IgD-negative memory B cell (primary cell): ENCODE data around the gene CAMKK2. TPM values are rescaled to one million over a fixed set of nuclear protein-coding genes. Genes with fewer than 3 reads are reported as not detected.
"Not testable (repeated sequence)": the region's sequence is repeated elsewhere in the genome, so short reads cannot be mapped to it uniquely, and the experiment has no call there.

Source experiments
- H3K27ac Mint-ChIP-seq, 3 donors: one replicate each; pipeline ENCODE4 v1.8.0; 2020 to 2022; ENCODE audit warnings: mild to moderate bottlenecking in 3 of 3, mixed read lengths in 3 of 3, moderate library complexity in 1 of 3
- H3K27me3 Mint-ChIP-seq: one replicate; pipeline ENCODE4 v1.8.0; 2021; ENCODE audit warnings: mixed read lengths
- H3K36me3 Mint-ChIP-seq: one replicate; pipeline ENCODE4 v1.8.0; 2020; ENCODE audit warnings: mild to moderate bottlenecking, mixed read lengths
- H3K4me1 Mint-ChIP-seq, 3 donors: one replicate each; pipeline ENCODE4 v1.8.0; 2020 to 2022; ENCODE audit warnings: mixed read lengths in 3 of 3, mild to moderate bottlenecking in 1 of 3
- H3K4me3 Mint-ChIP-seq, 4 donors: one replicate each; pipeline ENCODE4 v1.8.0; 2020 to 2022; ENCODE audit warnings: mild to moderate bottlenecking in 4 of 4, mixed read lengths in 4 of 4, moderate library complexity in 3 of 4
- H3K9me3 Mint-ChIP-seq, 3 donors: one replicate each; pipeline ENCODE4 v1.8.0; 2020 to 2021; ENCODE audit warnings: mixed read lengths in 3 of 3, mild to moderate bottlenecking in 1 of 3
- polyA plus RNA-seq: library from polyadenylated mRNA; unstranded; fragments of 300-500 nt; fragmentation: Illumina TruSeq; gene quantifications from one replicate; pipeline ENCODE4 v1.2.3, GENCODE V29; 2021

Gene CAMKK2
- polyA plus RNA-seq, 1 donor from 2014 or later = 17.0 TPM

- Mint-ChIP-seq H3K4me1 (peaks cover 0 to 5% (median 4%) of the 10 kb centered on the region in 3 donors), H3K9me3 (no peaks in the 10 kb centered on the region), H3K27me3 (no peaks in the 10 kb centered on the region), H3K4me3 (peak overlapping the region in 1 of 4 donors; percentile 5), H3K36me3 (peaks cover 16% of the 10 kb centered on the region), H3K27ac (peak overlapping the region in 2 of 3 donors; percentile 63 to 67)
Observed at GRCh38 chr12:121314431-121314830, 17.9 kb upstream of the CAMKK2 start.

GRCh38 chr12:121310231-121310630, 13.7 kb upstream of the CAMKK2 start:
- not testable (repeated sequence) for H3K27me3 Mint-ChIP-seq, H3K9me3 Mint-ChIP-seq, H3K4me3 Mint-ChIP-seq
- Mint-ChIP-seq H3K4me1 (peaks cover 7 to 11% (median 10%) of the 10 kb centered on the region in 3 donors), H3K36me3 (peaks cover 15% of the 10 kb centered on the region), H3K27ac (peak overlapping the region in 1 of 3 donors; percentile 23)

DNA sequence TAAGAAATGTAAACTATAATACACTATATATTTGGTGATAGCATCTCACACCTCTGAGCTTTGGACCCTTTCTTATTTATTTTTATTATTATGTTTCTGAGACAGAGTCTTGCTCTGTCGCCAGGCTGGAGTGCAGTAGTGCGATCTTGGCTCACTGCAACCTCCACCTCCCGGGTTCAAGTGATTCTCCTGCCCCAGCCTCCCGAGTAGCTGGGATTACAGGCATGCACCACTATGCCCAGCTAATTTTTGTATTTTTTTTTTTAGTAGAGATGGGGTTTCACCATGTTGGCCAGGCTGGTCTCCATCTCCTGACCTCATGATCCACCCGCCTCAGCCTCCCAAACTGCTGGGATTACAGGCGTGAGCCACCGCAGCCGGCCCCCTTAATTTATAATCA, 10.9 kb upstream of the CAMKK2 start:
- H3K36me3 Mint-ChIP-seq = peaks cover 16% of the 10 kb centered on the region
- H3K27ac Mint-ChIP-seq, H3K9me3 Mint-ChIP-seq, H3K27me3 Mint-ChIP-seq, H3K4me3 Mint-ChIP-seq: not testable (repeated sequence)
- H3K4me1 Mint-ChIP-seq = peaks cover 10 to 20% (median 10%) of the 10 kb centered on the region in 3 donors

DNA sequence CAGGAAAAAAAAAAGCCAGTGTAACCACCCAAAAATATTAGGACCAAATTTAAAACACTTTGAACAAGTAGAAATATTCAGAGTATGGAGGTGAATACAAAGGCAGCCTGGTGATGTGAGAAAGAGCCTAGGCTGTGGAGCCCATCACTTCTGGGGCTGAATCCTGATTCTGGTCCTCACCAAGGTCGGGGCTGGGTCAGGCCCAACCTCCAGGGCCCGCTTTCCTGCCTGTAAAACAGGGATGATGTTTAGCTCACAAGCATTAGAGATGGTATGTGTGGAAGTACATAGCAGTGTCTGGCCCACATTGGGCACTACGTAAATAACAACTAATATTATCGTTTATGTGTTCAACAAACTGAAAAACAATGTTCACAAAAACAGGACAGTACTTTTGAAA, 7.8 kb upstream of the CAMKK2 start:
- Mint-ChIP-seq H3K4me1 (peaks cover 10 to 20% (median 14%) of the 10 kb centered on the region in 3 donors), H3K36me3 (peaks cover 7% of the 10 kb centered on the region), H3K4me3 (no peak overlapping the region), H3K27ac (no peak overlapping the region), H3K27me3 (no peaks in the 10 kb centered on the region), H3K9me3 (no peaks in the 10 kb centered on the region)

- Mint-ChIP-seq H3K4me3 (no peak overlapping the region), H3K9me3 (no peaks in the 10 kb centered on the region), H3K4me1 (peaks cover 12 to 17% (median 16%) of the 10 kb centered on the region in 3 donors), H3K27ac (no peak overlapping the region), H3K36me3 (peaks cover 3% of the 10 kb centered on the region), H3K27me3 (no peaks in the 10 kb centered on the region)
Observed at GRCh38 chr12:121301876-121302275, 5.4 kb upstream of the CAMKK2 start.

DNA sequence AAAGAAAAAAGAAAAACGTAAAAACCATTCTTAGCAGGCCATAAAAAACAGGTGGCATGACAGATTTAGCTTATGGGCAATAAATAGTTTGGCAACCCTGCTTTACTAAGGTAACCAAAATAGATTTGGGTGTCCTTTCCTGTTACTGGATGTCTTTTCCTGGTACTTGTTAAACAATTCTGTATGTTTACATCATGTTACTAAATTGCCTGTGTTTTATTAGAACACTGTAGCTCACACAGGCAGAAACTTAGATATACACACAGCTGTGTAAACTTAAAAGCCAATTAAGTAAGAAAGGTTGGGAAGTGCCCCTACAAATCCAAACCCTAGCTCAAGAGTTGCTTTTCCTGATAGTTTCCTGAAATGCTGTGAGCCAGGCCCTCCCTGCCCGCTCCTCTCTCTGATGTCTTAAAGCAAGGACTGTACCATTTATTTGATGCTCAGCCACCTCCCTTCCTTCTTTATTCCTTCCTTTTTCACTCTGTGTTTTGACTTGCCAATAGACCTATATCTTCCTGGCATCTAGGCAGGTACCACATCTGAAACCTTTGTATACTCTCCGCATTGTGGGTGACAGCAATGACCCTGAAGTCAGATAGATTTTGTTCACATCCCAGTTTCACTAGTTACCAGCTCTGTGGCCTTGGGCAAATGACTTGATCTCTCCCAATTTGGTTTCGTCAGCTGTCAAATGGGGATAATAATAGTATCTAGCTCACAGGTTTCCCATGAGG, 3.7 kb upstream of the CAMKK2 start:
- Mint-ChIP-seq H3K9me3 (no peaks in the 10 kb centered on the region), H3K36me3 (peaks cover 3% of the 10 kb centered on the region), H3K4me1 (peaks cover 6 to 18% (median 9%) of the 10 kb centered on the region in 3 donors), H3K27me3 (no peaks in the 10 kb centered on the region), H3K27ac (no peak overlapping the region), H3K4me3 (peak overlapping the region in 3 of 4 donors; percentile 21 to 34 (median 31))

DNA sequence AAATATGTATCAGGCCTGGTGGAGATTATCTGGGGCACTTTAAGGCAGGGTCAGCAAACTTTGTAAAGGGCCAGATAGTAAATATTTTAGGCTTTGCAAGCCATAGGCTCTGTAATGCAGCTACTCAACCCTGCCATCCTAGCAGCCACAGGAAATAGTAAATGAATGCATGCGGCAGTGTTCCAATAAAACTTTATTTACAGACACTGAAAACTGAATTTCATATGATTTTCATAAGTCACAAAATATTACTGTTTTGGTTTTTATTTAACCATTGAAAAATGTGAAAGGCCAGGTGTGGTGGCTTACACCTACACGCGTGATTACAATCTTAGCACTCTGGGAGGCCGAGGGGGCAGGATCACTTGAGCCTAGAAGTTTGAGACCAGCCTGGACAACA, 3.2 kb upstream of the CAMKK2 start:
- Mint-ChIP-seq H3K27ac (peak overlapping the region in 1 of 3 donors; percentile 40), H3K4me1 (peaks cover 3 to 17% (median 7%) of the 10 kb centered on the region in 3 donors)

GRCh38 chr12:121298411-121298810, 1.9 kb upstream of the CAMKK2 start:
- not testable (repeated sequence) for H3K36me3 Mint-ChIP-seq, H3K9me3 Mint-ChIP-seq, H3K27ac Mint-ChIP-seq, H3K27me3 Mint-ChIP-seq
- H3K4me3 Mint-ChIP-seq = peak overlapping the region in 2 of 4 donors; percentile 27 to 96
- peaks cover 0 to 14% (median 7%) of the 10 kb centered on the region in 3 donors for H3K4me1 Mint-ChIP-seq

More for the DNA sequence above, 3.2 kb upstream of the CAMKK2 start:
- Mint-ChIP-seq H3K9me3 (no peaks in the 10 kb centered on the region), H3K4me3 (peak overlapping the region in 2 of 4 donors; percentile 21 to 31), H3K27me3 (no peaks in the 10 kb centered on the region), H3K36me3 (peaks cover 3% of the 10 kb centered on the region)

DNA sequence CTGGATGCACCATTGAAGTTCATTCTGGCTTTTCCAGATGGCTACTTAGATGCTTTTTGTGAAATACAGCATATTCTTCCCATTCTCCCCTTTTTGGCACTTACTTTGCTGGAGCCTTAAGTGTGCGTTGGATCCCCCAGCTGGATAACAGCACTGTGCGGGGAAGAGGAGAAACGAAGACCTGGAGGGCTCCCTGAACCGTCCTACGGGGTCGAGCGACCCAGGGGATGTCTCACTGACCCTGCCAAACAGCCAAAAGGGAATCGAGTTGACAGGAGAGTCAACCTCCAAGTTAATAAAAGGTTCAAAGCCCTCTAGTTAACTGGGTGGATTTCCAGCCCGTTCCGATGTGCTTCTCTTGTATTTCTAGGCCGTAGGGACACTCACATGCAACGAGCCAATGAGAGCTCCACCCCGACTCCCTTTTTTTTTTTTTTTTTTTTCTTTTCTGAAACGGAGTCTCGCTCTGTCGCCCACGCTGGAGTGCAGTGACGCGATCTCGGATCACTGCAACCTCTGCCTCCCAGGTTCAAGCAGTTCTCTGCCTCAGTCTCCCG, 1.0 kb upstream of the CAMKK2 start:
- H3K27ac Mint-ChIP-seq = peak overlapping the region; percentile 76 to 81 (median 77)
- peaks cover 1 to 16% (median 7%) of the 10 kb centered on the region in 3 donors for H3K4me1 Mint-ChIP-seq
- H3K36me3 Mint-ChIP-seq = peaks cover 1% of the 10 kb centered on the region
- no peaks in the 10 kb centered on the region for H3K9me3 Mint-ChIP-seq
- peak overlapping the region; percentile 84 to 96 (median 94) for H3K4me3 Mint-ChIP-seq
- H3K27me3 Mint-ChIP-seq = no peaks in the 10 kb centered on the region

DNA sequence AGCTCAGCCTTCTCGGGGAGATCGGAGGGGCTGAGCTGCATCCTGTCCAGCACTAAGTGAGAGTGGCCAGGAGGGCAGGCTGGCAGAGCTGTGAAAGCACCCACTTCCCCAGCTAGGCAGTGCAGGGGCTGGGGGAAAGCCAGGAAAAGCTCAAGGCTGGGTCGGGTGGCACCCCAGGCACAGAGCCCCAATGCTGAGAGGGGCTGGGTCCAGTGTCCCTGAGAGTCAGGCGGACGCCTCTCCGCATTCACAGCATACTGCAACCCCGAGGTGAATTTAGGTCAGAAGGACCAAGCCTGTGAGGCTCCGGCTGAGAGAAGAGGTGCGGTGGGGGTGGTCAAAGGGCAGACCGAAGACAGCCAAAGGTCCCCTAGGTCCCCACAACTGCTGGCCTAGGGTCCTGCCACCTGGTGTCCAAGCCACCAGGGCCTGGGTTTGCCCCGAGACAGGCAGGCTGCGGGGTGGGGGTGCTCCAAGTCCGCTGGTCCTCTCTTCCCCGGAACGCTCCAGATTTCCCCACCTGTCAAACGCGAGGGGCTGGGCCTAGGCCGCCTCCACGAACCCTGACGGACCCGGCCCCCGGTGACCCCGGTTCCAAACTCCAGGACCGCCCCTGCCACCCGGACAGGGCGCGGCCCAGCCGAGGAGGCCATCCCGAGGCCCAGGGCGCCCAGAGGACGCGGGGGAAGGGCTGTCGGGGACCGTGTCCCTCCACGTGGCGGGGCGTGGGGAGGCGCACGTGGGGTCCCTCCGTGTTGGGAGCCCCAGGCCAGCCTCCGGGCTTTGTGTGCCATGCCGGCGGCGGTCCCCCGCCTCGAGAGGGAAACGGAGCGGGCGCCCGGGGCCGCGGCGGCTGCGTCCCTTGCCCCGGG, 527 bp downstream of the CAMKK2 start:
- Mint-ChIP-seq H3K4me3 (peak overlapping the region; percentile 83 to 96 (median 90)), H3K4me1 (peaks cover 10 to 22% (median 12%) of the 10 kb centered on the region in 3 donors), H3K36me3 (peaks cover 3% of the 10 kb centered on the region), H3K27ac (peak overlapping the region; percentile 47 to 87 (median 67)), H3K9me3 (no peaks in the 10 kb centered on the region), H3K27me3 (no peaks in the 10 kb centered on the region)

DNA sequence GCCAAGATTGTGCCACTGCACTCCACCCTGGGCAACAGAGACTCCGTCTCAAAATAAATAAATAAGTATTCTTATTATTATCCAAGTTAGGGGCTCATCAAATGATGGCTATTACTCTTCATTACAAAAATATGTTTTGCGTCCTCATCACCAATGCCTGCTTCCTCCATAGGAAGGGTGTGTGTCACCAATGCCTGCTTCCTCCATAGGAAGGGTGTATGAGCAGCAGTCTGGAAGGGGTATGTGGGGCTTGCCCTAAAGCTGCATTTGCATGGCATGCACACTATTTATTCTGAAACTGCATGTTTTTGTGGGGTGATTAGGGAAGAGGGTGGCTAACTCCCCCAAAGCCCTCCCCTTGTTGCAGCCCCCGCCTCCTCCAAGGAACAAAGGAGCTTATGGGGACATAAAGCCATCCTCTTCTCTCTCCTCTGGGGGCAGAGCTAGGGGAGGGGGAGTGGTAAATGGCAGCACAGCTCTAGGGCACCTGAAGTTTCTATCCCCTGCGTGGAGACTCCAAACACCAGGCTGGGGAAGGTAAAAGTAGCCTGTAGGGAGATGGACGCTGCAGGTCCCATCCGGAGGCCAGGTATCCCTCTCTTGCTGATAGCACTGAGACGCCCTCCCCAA, 1.3 kb downstream of the CAMKK2 start:
- peak overlapping the region; percentile 83 to 96 (median 90) for H3K4me3 Mint-ChIP-seq
- H3K27ac Mint-ChIP-seq = peak overlapping the region; percentile 47 to 87 (median 67)
- H3K4me1 Mint-ChIP-seq = peaks cover 10 to 17% (median 12%) of the 10 kb centered on the region in 3 donors
- H3K9me3 Mint-ChIP-seq = no peaks in the 10 kb centered on the region
- H3K36me3 Mint-ChIP-seq = peaks cover 3% of the 10 kb centered on the region
- no peaks in the 10 kb centered on the region for H3K27me3 Mint-ChIP-seq

DNA sequence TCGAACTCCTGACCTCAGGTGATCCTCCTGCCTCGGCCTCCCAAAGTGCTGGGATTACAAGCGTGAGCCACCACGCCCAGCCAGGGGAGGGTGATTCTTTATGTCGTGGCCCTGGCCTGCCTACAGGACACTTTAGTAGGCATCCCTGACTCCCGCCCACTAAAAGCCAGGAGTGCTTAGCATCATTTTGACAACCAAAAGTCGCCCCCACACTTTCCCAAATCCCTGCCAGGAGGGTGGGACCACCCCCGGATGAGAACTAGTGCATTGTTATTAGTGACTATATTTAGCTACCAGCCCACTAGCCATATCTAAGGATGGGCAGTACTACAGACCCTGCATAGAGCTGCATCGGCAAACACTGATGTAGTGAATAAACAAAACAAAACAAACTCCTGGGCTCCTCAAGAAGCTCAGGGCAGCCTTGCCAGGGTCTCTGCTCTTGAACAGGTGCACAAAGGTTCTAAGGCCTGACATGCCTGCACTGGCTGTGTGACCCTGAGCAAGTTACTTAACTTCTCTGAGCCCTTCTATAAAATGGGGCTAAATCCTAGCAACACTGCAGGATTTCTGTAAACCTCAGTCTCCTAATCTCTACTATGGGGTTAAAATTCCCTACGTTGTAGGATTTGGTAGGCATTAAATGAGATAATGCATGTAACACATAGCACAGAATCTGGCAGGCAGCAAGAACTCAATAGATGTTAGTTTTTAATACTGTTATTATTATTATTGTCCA, 2.2 kb downstream of the CAMKK2 start:
- Mint-ChIP-seq H3K27me3 (no peaks in the 10 kb centered on the region), H3K36me3 (peaks cover 3% of the 10 kb centered on the region), H3K27ac (peak overlapping the region in 1 of 3 donors; percentile 87)

GRCh38 chr12:121293603-121294002, 2.9 kb downstream of the CAMKK2 start:
- Mint-ChIP-seq H3K9me3 (no peaks in the 10 kb centered on the region), H3K4me1 (peaks cover 10 to 18% (median 17%) of the 10 kb centered on the region in 3 donors), H3K27me3 (no peaks in the 10 kb centered on the region), H3K4me3 (peak overlapping the region in 1 of 4 donors; percentile 45), H3K27ac (no peak overlapping the region), H3K36me3 (peaks cover 3% of the 10 kb centered on the region)

More for the DNA sequence above, 2.2 kb downstream of the CAMKK2 start:
- Mint-ChIP-seq H3K9me3 (no peaks in the 10 kb centered on the region), H3K4me1 (peaks cover 10 to 17% (median 16%) of the 10 kb centered on the region in 3 donors), H3K4me3 (peak overlapping the region in 2 of 4 donors; percentile 45 to 46)

GRCh38 chr12:121290410-121290809, 6.1 kb downstream of the CAMKK2 start:
- H3K27ac Mint-ChIP-seq = no peak overlapping the region
- H3K9me3 Mint-ChIP-seq = no peaks in the 10 kb centered on the region
- no peak overlapping the region for H3K4me3 Mint-ChIP-seq
- no peaks in the 10 kb centered on the region for H3K27me3 Mint-ChIP-seq
- peaks cover 16 to 24% (median 19%) of the 10 kb centered on the region in 3 donors for H3K4me1 Mint-ChIP-seq
- peaks cover 2% of the 10 kb centered on the region for H3K36me3 Mint-ChIP-seq
